Right lobe of liver (tissue), 6 donors: ENCODE results near the gene DIRAS1. TPM values are rescaled to one million over a fixed set of nuclear protein-coding genes. Genes with fewer than 3 reads are reported as not detected.

Source experiments
- ATAC-seq, 4 donors: fragments of 200-7000 bp; cut with Tn5 transposase; one replicate each; pipeline ENCODE4 v1.9.1; 2020; ENCODE audit warnings: mild to moderate bottlenecking in 4 of 4, moderate library complexity in 4 of 4
- DNase-seq, 3 donors: peaks; one replicate each; pipeline ENCODE4 v3.0.0-alpha.2; 2020
- H3K27ac ChIP-seq, 3 donors: fragments of 200-600 bp; one replicate each; pipeline ENCODE4 v1.8.0; 2022
- H3K27me3 ChIP-seq, 2 donors: fragments of 200-600 bp; one replicate each; pipeline ENCODE4 v1.8.0; 2022
- H3K36me3 ChIP-seq, 4 donors: fragments of 200-600 bp; sonication (generic) in 1 of 4; one replicate each; pipeline versions ENCODE4 v1.5.1 to v1.8.0; 2017 to 2022; ENCODE audit warnings: control low read depth in 1 of 4
- H3K4me1 ChIP-seq, 4 donors: fragments of 200-600 bp; sonication (generic) in 1 of 4; one replicate each; pipeline versions ENCODE4 v1.5.1 to v1.8.0; 2017 to 2022; ENCODE audit warnings: control low read depth in 1 of 4
- H3K4me3 ChIP-seq, 3 donors: fragments of 200-600 bp; one replicate each; pipeline ENCODE4 v1.8.0; 2022
- H3K9me3 ChIP-seq, 4 donors: fragments of 200-600 bp; sonication (generic) in 1 of 4; one replicate each; pipeline versions ENCODE4 v1.5.1 to v1.8.0; 2017 to 2022; ENCODE audit warnings: control low read depth in 1 of 4
- CTCF ChIP-seq, 4 donors: fragments of 200-600 bp in 3 of 4; fragments of 450-650 bp in 1 of 4; IDR thresholded peaks; one replicate each; pipeline versions ENCODE4 v1.5.1 to v1.8.0; 2016 to 2022; ENCODE audit warnings: antibody characterized with exemption in 4 of 4, mild to moderate bottlenecking in 2 of 4
- POLR2A ChIP-seq: fragments of 450-650 bp; IDR thresholded peaks from one replicate; pipeline ENCODE4 v1.6.1; 2017; ENCODE audit warnings: antibody characterized with exemption, mild to moderate bottlenecking
- WGBS: methylation state at CpG from one replicate; pipeline ENCODE4 v1.1.6; 2018; ENCODE audit warnings: low coverage, low lambda C conversion rate; ENCODE audit not compliant: insufficient coverage; ENCODE audit errors: missing lambda C conversion rate; 5-methylcytosine and 5-hydroxymethylcytosine counted together
- intact Hi-C, 2 donors: fragments of 100-400 bp; cut with DNase I; formaldehyde crosslinking; loops; one replicate each; pipeline versions ENCODE4 v1.11.2 to v1.14.1; 2022
- total RNA-seq, 6 experiments: library from RNA; depleted of rRNA in 2 of 6; stranded (reverse); fragments of >200 nt in 2 of 6; fragmentation: NEBNext Ultra II Directional in 3 of 6; extraction: Animal tissue kit (Norgen Biotek cat#: 25700) in 3 of 6; gene quantifications; one replicate each; pipeline versions ENCODE4 v1.1.0 to v1.2.4, GENCODE V29; 2016 to 2023
- donor health status: DM: no; HTN: yes; CAD: no.
- donor health status: DM: no; HTN: no; CAD: no.
- donor health status: DM: no; HTN: no; CAD: no.
- donor health status: DM: no; HTN: yes; CAD: no.
- donor health status: DM: no; HTN: yes; CAD: no.

The DIRAS1 gene
- total RNA-seq, 6 experiments from 2014 or later = 0.19 to 1.6 TPM; not detected in 4

GRCh38 chr19:2719920-2720776 is 1.0 kb downstream of the DIRAS1 start:
- H3K9me3 ChIP-seq = no peaks in the 10 kb centered on the region
- H3K27ac ChIP-seq = no peak overlapping the region
- H3K4me1 ChIP-seq = no peaks in the 10 kb centered on the region
- H3K27me3 ChIP-seq = peaks cover 0 to 8% of the 10 kb centered on the region in 2 donors
- WGBS = 7% methylated on average over 6 of the region's 37 CpGs
- intact Hi-C loops = no loop called here
- TF ChIP-seq CTCF (IDR thresholded peaks at IDR 0.05) (no peak), POLR2A (no peak)
- DNase-seq (no peak), ATAC-seq (no peak)
- no peaks in the 10 kb centered on the region for H3K36me3 ChIP-seq
- H3K4me3 ChIP-seq = no peak overlapping the region

- Histone ChIP-seq H3K4me3 (no peak overlapping the region), H3K27me3 (peaks cover 0 to 8% of the 10 kb centered on the region in 2 donors), H3K4me1 (no peaks in the 10 kb centered on the region), H3K9me3 (no peaks in the 10 kb centered on the region), H3K27ac (no peak overlapping the region), H3K36me3 (no peaks in the 10 kb centered on the region)
- ATAC-seq (no peak), DNase-seq (no peak)
- intact Hi-C loops = no loop called here
- WGBS = 24% methylated on average over 3 of the region's 7 CpGs
- TF ChIP-seq CTCF (IDR thresholded peaks at IDR 0.05) (no peak), POLR2A (no peak)
These were observed 1.9 kb downstream of the DIRAS1 start for GRCh38 chr19:2719232-2719735.

GRCh38 chr19:2717638-2718541 is 3.3 kb downstream of the DIRAS1 start:
- Histone ChIP-seq H3K4me3 (no peak overlapping the region), H3K27me3 (peaks cover 0 to 8% of the 10 kb centered on the region in 2 donors), H3K9me3 (no peaks in the 10 kb centered on the region), H3K27ac (no peak overlapping the region), H3K4me1 (no peaks in the 10 kb centered on the region), H3K36me3 (no peaks in the 10 kb centered on the region)
- no peak for DNase-seq
- TF ChIP-seq CTCF (IDR thresholded peaks at IDR 0.05) (no peak), POLR2A (no peak)
- WGBS = 84% methylated on average over 13 of the region's 52 CpGs
- ATAC-seq = no peak
- intact Hi-C loops = no loop called here

GRCh38 chr19:2716722-2717637 is 4.2 kb downstream of the DIRAS1 start:
- Histone ChIP-seq H3K9me3 (no peaks in the 10 kb centered on the region), H3K4me1 (no peaks in the 10 kb centered on the region), H3K27ac (no peak overlapping the region), H3K27me3 (peaks cover 0 to 8% of the 10 kb centered on the region in 2 donors), H3K36me3 (no peaks in the 10 kb centered on the region), H3K4me3 (no peak overlapping the region)
- no peak for ATAC-seq
- no peak for TF ChIP-seq POLR2A
- TF ChIP-seq CTCF (IDR thresholded peaks at IDR 0.05) = no peak
- intact Hi-C loops = no loop called here
- DNase-seq = no peak
- 82% methylated on average over 4 of the region's 51 CpGs for WGBS
